GM18507 (cell line): ENCODE measurements around the gene CDC25B.
"Not testable (repeated sequence)": the region's sequence is repeated elsewhere in the genome, so short reads cannot be mapped to it uniquely, and the experiment has no call there.

Experiments
- DNase-seq: peaks from one replicate; pipeline ENCODE4 v3.0.0; 2011; ENCODE audit warnings: low read depth; ENCODE audit not compliant: insufficient read length; ENCODE audit errors: extremely low spot score
- FAIRE-seq: peaks from 2 replicates; lab custom pipeline; 2011; peaks lifted over from hg19 to GRCh38; lab: Jason Lieb, UNC

CDC25B gene

DNA sequence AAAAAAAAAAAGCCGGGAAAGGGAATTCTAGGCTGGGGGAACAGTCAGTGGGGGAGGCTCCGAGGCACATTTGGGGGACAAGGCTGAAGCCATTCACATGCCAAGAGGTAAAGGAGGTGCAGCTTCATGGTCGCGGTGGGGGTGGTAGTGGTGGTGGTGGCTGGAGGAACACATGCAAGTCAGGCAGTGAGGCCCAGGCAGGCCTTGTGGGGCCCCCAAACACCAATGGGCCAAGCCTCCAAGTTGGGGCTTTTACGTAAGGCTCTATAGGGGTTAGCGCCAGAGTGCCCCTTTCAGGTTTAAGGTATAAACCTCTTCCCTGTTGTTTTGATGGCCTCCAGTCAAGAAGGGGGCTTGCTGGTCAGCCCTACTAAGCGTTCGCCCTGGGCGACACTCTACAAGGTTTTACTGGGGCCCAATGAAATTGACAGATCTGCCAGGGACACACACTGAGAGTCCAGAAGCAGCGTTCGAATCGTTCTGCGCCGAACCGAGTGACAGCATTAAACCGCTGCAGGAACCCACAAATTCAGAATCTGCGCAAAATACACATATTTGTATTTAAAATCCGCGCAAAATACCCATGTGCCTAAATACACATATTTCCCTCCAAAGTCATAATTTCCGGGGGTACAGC is 23.4 kb downstream of the CDC25B start:
- no peak for FAIRE-seq
- no peak for DNase-seq

DNA sequence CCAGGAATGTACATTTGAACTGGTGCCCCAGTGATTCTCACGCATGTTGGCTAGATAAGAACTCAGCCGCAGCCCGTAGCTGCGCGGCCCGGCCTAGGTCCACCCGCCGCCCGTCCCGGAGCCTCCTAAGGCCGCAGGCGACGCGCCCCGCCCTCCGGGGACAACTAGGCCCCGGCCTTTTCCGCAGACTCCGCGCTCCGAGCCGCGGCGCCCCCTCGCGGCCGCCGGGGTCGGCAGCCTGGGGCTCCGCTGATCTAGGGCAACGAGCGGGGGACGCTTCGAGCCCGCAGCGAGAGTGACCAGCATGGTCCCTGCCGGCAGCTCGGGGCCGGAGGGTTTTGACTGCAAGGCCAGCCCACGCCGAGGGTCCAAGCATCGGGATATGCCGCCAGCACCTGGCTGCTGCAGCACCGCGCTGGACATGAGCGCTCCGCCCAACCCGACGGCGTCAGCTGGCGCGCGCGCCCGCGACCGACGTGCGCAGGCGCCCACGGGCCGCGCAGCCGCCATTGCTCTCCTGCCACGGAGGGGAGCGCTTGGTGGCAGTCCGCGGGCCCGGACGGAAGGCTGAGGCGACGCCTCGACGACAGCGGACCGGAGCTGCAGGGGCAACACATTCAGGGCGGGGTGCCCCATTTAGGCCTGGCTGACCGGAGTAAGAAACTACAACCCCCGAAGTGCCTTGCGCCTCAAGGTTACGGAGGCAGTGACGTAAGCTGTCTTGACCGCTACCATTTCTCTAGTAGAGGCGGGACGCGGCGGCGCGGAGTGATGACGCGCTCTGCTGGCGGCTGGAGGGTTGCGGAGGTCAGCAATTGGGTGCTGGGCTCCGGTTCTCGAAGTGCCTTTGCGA is 24.2 kb downstream of the CDC25B start, which contains the start of gene AP5S1:
TSS of gene AP5S1 (plus strand) at position 500 of the 853 bp plus-strand sequence. CDS start 1,571 bp downstream, outside the sequence.
- FAIRE-seq (peak; percentile 92), DNase-seq (peak; percentile 89)

DNA sequence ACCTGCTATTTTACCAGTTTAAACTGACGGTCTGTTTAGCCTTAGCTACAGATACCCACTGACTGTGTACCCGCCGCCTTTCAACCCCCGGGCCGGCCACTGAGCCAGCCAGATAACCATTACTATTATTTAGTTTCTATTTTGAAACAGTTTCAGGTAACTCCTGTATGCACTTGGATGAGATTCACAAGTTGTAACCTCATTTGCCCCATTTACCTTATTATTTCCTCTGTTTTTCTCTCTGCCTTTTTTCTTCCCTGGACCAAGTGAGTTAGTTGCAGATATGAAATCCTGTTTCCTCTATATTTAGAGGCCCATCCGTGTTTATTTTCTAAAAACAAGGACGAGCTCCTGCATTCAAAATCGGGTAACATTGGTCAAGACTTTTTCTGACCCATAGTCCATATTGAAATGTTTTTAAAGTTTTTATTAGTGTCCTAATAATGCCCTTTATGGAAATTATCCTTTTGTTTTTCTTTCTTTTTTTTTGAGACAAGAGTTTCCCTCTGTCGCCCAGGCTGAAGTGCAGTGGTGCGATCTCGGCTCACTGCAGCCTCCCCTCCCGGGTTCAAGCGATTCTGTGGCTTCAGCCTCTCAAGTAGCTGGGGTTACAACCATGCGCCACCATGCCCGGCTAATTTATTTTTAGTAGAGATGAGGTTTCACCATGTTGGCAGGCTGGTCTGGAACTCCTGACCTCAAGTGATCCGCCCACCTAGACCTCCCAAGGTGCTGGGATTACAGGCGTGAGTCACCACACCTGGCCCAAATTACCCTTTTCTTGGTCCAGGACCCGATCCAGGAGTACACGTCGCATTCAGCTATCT is 25.0 kb downstream of the CDC25B start:
- DNase-seq = no peak
- no peak for FAIRE-seq

DNA sequence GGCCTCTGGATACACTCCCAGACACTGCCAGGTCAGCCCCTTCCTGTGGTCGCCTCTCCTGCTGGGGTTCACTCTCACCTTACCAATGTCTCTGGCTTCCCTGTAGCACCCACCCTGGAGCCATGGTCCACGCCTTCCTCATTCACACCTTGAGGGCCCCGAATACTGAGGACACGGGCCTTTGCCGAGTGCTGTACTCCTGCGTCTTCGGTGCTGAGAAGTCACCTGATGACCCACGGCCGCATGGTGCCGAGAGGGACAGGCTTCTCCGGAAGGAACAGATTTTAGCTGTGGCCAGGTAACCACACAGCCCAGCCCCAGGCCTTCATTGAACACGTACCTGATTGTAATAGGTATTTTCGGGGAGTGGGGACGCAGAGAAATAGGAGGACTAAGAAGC is 25.9 kb downstream of the CDC25B start:
- FAIRE-seq (no peak), DNase-seq (no peak)

DNA sequence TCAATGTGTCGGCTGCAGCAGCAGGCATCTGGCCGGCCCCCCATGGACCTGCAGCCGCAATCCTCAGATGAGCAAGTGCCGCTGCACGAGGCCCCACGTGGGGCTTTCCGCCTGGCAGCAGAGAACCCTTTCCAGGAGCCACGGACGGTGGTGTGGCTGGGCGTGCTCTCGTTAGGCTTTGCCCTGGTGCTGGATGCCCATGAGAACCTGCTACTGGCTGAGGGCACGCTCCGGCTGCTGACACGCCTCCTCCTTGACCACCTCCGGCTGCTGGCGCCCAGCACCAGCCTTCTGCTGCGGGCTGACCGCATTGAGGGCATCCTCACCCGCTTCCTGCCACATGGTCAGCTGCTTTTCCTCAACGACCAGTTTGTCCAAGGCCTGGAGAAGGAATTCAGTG is 27.8 kb downstream of the CDC25B start:
- no peak for DNase-seq
- no peak for FAIRE-seq

DNA sequence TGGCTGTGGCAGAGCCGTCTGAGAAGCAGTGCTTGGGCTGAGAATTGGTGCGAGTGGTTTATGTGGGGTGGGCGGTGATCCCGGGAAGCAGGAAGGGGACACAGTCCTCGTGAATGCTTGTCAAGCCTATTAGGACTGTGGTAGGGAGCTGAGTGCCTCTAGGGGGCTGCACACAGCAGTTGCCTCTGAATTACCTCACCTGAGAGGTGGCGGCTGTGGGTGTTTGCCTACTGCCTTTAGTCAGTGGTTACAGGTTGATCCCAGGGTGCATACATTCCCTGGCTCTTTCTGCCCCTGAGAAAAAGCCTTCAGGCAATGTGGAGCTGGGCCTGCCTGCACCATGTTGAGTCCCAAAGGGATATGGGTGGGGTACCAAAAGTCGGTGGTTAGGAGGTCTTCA is 29.4 kb downstream of the CDC25B start:
- FAIRE-seq = no peak
- DNase-seq = no peak

DNA sequence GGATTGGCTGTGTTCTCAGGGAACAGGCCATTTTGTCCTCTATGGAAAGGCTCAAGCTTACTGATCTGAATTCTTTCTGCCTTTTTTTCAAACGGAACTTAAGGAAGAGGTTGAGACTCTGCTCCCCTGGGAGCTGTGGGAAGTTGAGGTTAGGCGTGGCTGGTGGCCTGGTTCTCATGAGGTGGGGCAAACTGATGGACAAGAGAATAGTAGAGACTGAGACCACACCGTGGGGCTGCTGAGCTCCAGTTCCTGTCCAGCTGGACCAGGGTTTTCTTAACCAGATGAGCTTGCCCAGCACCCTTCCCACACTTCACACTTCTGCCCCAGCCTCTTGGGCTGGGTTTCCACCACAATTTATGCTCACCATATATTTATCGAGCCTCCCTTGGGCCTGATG is 30.3 kb downstream of the CDC25B start:
- DNase-seq (no peak), FAIRE-seq (no peak)

DNA sequence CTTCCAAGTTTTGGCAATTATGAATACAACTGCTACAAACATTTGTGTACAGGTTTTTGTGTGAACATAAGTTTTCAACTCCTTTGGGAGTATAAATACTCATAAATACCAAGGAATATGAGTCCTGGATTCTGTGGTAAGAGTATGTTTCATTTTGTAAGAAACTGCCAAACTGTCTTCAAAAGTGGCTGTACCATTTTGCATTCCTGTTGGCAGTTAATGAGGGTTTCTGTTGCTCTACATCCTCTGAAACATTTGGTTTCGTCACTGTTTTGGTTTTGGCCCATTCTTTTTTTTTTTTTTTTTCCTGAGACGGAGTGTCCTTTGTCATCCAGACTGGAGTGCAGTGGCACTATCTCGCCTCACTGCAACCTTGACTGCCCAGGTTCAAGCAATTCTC is 32.7 kb downstream of the CDC25B start:
- FAIRE-seq (no peak), DNase-seq (no peak)

DNA sequence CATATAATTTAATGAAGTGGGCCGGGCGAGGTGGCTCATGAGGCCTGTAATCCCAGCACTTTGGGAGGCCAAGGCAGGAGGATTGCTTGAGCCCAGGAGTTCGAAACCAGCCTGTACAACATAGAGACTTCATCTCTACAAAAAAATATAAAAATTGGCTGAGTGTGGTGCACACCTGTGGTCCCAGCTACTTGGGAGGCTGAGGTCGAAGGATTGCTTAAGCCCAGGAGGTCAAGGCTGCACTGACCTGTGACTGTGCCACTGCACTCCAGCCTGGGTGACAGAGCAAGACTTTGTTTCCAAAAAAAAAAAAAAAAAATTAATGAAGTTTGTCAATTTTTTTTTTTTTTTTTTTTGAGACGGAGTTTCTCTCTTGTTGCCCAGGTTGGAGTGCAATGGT is 33.8 kb downstream of the CDC25B start:
- not testable (repeated sequence) for FAIRE-seq, DNase-seq

DNA sequence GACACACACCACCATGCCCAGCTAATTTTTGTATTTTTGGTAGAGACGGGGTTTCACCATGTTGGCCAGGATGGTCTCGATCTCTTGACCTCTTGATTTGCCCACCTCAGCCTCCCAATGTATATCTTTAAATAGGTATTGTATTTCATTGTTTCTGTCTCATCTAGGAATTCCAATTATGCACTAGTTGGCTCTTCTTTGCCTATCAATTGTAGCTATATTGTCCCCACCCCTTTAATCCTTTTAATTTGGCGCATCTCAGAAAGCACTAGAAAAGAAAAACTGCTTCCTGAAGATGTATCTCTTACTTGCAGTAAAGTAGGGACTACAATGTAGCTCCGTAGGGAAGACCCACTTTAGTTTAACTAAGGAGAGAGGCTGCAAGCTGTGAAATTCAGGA is 40.0 kb downstream of the CDC25B start:
- DNase-seq = no peak
- no peak for FAIRE-seq

DNA sequence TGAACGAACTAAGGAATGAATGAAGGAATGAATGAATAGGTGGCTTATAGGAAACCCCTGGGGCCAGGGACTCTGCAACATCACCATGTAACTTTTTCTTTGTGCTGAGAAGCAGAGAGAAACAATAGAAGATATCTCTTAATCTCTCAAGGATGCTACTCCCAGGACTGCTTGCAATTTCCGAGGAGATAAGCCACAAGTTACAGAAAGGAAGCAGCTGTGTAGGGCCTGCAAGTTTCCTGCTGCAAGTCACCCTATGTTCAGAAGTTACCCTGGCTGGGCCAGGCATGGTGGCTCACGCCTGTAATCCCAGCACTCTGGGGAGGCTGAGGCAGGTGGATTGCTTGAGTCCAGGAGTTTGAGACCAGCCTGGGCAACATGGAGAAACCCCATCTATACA is 43.2 kb downstream of the CDC25B start:
- FAIRE-seq (no peak), DNase-seq (no peak)

DNA sequence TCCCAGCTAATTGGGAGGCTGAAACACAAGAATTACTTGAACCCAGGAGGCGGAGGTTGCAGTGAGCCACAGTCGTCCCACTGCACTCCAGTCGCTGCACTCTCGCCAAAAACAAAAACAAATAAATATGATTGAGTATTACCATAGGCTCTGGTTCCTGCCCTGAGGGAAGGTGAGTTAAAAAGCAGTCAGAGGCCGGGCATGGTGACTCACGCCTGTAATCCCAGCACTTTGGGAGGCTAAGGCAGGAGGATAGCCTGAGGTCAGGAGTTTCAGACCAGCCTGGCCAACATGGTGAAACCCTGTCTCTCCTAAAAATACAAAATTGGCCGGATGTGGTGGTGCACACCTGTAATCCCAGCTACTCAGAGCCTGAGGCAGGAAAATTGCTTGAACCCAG is 44.1 kb downstream of the CDC25B start:
- not testable (repeated sequence) for FAIRE-seq, DNase-seq

DNA sequence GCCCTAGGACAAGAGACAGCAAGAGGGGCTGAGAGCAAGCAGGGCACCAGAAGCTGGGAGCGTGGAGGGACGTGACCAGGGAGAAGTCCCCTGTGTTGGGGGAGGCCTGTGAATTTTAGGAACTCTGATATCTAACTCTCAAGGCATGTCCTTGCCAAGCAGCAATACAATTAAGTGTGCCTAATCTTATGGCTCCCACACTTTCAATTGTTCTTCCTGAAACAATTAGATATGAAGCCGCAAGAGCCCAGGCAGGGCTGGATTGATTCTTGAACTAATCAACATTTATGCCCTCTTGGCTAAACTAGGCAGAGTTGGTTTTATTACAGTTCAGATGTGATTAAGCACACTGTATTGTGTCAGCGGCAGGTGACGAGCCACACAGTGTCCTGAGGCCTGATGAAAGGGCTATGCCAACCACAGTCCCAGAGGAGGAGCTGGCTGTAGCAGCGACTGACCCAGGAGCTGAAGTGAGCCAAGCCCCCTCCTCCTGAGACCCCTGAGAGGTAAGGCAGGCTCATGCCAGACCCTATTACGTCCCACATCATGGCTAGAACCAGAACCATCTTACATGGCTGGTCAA is 46.3 kb downstream of the CDC25B start:
- no peak for FAIRE-seq
- no peak for DNase-seq

DNA sequence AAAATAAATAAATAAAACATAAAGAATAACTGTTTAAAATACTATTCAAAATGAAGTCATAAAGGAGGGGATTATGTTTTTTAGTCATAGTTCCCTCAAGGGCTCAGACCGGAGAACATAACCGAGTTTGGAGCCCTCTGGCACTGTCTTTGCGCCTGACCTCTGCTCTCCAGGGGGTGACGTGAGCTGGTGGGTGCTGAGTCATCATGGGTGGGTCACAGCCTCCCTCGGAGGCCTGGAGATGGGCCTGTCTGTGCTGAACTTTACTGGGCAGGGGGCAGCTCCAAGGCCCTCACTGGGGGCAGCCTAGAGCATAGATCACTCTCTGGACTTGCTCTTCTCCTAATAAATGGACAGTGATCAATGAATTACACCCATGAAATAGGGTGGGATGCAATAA is 47.4 kb downstream of the CDC25B start:
- DNase-seq (no peak), FAIRE-seq (no peak)

DNA sequence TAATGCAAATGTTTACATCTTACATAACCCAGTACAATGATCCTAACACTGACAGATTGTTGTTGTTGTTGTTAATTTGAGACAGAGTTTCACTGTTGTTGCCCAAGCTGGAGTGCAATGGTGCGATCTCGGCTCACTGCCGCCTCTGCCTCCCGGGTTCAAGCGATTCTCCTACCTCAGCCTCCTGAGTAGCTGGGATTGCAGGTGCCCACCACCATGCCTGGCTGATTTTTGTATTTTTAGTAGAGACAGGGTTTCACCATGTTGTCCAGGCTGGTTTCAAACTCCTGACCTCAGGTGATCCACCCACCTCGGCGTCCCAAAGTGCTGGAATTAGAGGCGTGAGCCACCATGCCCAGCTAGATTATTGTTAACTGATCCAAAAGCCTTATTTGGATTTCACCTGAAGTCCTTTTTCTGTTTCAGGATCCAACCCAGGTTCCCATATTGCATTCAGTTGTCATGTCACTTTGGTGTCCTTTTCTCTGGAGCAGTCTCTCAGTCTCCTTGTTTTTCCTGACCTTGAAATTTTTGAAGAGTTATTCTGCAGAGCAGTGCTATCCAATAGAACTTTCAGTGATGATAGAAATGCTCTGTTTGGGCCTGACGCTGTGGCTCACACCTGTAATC is 48.0 kb downstream of the CDC25B start:
- DNase-seq, FAIRE-seq: not testable (repeated sequence)

DNA sequence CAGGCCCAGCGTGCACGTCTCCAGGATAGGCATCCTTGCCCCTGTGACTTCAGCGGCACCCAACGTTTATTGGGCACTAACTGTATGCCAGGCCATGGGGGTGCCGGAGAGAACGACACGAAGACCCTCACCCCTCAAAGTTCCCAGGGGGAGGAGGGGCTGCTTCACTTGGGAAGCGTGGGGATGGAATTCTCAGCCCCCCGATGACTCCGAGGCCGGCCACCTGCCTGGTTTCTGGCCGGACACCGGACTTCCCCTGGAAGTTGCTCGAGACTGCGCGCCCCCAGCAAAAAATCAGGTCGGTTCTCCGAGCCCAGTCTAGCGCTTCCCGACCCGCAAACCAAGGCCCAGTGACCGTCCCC is 50.2 kb downstream of the CDC25B start:
- no peak for DNase-seq
- FAIRE-seq = no peak

DNA sequence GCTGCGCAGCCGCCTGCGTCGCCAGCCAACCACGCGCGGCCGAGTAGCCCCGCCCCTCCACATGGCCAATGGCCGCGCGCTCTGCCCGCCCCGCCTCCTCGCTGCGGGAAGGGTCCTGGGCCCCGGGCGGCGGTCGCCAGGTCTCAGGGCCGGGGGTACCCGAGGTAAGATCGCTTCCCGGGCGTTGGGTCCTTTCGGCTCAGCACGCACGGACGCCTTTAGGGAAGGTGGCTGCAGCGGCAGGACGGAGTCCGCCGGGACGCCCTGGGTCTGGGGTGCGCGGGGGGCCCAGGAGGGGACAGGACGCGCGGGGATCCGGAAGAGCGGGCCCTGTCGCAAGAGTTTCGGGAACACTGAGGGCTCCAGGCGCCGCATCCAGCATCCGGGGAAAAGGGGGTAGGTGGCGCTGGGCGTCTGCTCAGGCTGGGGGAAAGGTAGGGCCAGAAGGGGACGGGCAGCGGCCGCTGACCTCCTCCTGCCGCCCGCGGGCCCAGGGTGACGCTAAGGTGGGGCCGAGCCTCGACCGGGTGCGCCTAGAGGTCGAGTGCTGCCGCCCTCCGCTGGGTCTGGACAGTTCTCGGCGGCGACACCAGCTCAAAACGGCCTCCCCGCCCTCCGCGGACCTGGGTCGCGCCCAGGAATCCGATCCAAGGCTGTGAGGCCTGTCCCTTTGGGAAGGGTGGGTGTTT is 50.8 kb downstream of the CDC25B start, which contains the start of gene MAVS:
TSS of gene MAVS (plus strand) at position 95 of the 689 bp plus-strand sequence. CDS start 7,791 bp downstream, outside the sequence.
- FAIRE-seq = peak; percentile 82

DNA sequence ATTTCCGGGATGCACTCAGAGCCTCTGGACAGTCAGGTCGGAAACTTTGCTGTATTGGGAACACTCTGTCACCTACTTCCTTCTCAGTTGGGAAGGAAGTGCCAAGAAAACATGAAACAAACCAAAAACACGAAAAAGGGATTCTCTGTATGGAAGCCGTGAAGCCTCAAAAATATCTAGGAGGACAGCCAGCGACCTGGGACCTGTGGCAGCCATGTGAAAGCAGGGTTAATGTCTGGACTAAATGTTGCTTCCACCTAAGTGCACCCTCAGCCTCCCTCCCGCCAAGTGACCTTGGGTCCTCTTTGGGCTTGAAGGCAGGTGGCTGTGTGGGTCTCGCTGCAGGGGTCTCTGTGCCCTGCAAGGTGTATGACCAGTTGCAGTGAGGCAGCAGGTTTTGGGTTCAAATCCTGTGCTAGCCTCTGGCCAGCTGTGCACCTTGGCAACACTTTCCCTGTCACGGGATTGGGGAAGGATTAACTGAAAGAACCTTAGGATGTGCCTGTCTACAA is 51.4 kb downstream of the CDC25B start:
- FAIRE-seq (no peak), DNase-seq (no peak)

More for the DNA sequence above, 50.8 kb downstream of the CDC25B start, which contains the start of gene MAVS:
- DNase-seq = peak; percentile 94
